Thoracic aorta (tissue), 2 donors: Measurements from ENCODE around the gene TBX4. TPM values are rescaled to one million over a fixed set of nuclear protein-coding genes. Genes with fewer than 3 reads are reported as not detected.

Experiments
- ATAC-seq: fragments of 150-250 bp; one replicate; pipeline ENCODE4 v1.8.0; 2017; ENCODE audit warnings: low read depth; ENCODE audit not compliant: insufficient number of reproducible peaks, low FRiP score
- DNase-seq: peaks from one replicate; pipeline ENCODE4 v3.0.0-alpha.2; 2020; ENCODE audit warnings: low spot score
- H3K27ac ChIP-seq, 2 donors: fragments of 200-600 bp; sonication (generic); 1 replicate in 1 of 2; 2 replicates in 1 of 2; pipeline ENCODE4 v1.5.1; 2016; ENCODE audit warnings: mild to moderate bottlenecking in 2 of 2, moderate library complexity in 2 of 2
- H3K27me3 ChIP-seq: fragments of 200-600 bp; sonication (generic); replicated peaks from 2 replicates; pipeline ENCODE4 v1.6.0; 2016; ENCODE audit warnings: mild to moderate bottlenecking; ENCODE audit not compliant: insufficient read depth
- H3K36me3 ChIP-seq: fragments of 200-600 bp; sonication (generic); one replicate; pipeline ENCODE4 v1.5.1; 2016
- H3K4me1 ChIP-seq, 2 donors: fragments of 200-600 bp; sonication (generic); 1 replicate in 1 of 2; 2 replicates in 1 of 2; pipeline versions ENCODE4 v1.5.1 to v1.6.0; 2016; ENCODE audit warnings: low read depth in 2 of 2, mild to moderate bottlenecking in 1 of 2; ENCODE audit not compliant: control insufficient read depth in 1 of 2
- H3K4me3 ChIP-seq: fragments of 200-600 bp; sonication (generic); 2 replicates; pipeline ENCODE4 v1.5.1; 2016; ENCODE audit warnings: mild to moderate bottlenecking
- H3K9me3 ChIP-seq: fragments of 200-600 bp; sonication (generic); 2 replicates; pipeline ENCODE4 v1.5.1; 2016
- total RNA-seq, 2 donors: library from RNA; depleted of rRNA; stranded (reverse); fragments of >200 nt; gene quantifications; one replicate each; pipeline versions ENCODE4 v1.1.0 to v1.2.3, GENCODE V29; 2016
- TF ChIP-seq, protein P1 (sequence below): fragments of 200-600 bp; sonication (generic); IDR thresholded peaks from one replicate; pipeline ENCODE4 v1.5.1; 2019; ENCODE audit warnings: antibody characterized with exemption

TBX4 gene
- not detected for total RNA-seq

- H3K27me3 ChIP-seq: peaks cover 38% of the 10 kb centered on the region
- no peak within 1 kb of the TSS for H3K27ac ChIP-seq
- H3K36me3 ChIP-seq: no peaks in the 10 kb centered on the region
- ATAC-seq: no peak
- H3K9me3 ChIP-seq: no peaks in the 10 kb centered on the region
- DNase-seq: no peak
- H3K4me3 ChIP-seq: peak within 1 kb of the TSS; percentile 68
- H3K4me1 ChIP-seq: peaks cover 11 to 27% of the 10 kb centered on the region in 2 donors
- TF ChIP-seq, protein P1, sequence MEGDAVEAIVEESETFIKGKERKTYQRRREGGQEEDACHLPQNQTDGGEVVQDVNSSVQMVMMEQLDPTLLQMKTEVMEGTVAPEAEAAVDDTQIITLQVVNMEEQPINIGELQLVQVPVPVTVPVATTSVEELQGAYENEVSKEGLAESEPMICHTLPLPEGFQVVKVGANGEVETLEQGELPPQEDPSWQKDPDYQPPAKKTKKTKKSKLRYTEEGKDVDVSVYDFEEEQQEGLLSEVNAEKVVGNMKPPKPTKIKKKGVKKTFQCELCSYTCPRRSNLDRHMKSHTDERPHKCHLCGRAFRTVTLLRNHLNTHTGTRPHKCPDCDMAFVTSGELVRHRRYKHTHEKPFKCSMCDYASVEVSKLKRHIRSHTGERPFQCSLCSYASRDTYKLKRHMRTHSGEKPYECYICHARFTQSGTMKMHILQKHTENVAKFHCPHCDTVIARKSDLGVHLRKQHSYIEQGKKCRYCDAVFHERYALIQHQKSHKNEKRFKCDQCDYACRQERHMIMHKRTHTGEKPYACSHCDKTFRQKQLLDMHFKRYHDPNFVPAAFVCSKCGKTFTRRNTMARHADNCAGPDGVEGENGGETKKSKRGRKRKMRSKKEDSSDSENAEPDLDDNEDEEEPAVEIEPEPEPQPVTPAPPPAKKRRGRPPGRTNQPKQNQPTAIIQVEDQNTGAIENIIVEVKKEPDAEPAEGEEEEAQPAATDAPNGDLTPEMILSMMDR: no peak
Measured at GRCh38 chr17:61452301-61453290, at the start of gene TBX4. TSS of gene TBX4 (plus strand) at chr17:61452422. CDS start at chr17:61456491, 4,069 bp downstream.

GRCh38 chr17:61402978-61403800, 49.0 kb upstream of the TBX4 start:
- H3K4me3 ChIP-seq: peak overlapping the region; percentile 87

GRCh38 chr17:61403801-61404662, 48.2 kb upstream of the TBX4 start:
- DNase-seq (no peak), ATAC-seq (no peak)
- TF ChIP-seq, protein P1: no peak
- H3K4me1 ChIP-seq: peaks cover 10 to 63% of the 10 kb centered on the region in 2 donors
- H3K9me3 ChIP-seq: no peaks in the 10 kb centered on the region
- peak overlapping the region; percentile 49 to 52 for H3K27ac ChIP-seq
- peak overlapping the region; percentile 87 for H3K4me3 ChIP-seq
- H3K36me3 ChIP-seq: peaks cover 9% of the 10 kb centered on the region
- H3K27me3 ChIP-seq: no peaks in the 10 kb centered on the region

More at GRCh38 chr17:61402978-61403800, 49.0 kb upstream of the TBX4 start:
- H3K36me3 ChIP-seq: peaks cover 9% of the 10 kb centered on the region
- H3K27ac ChIP-seq: peak overlapping the region; percentile 49 to 63
- no peak for ATAC-seq
- no peak for DNase-seq
- TF ChIP-seq, protein P1: no peak
- peaks cover 5 to 64% of the 10 kb centered on the region in 2 donors for H3K4me1 ChIP-seq
- no peaks in the 10 kb centered on the region for H3K27me3 ChIP-seq
- no peaks in the 10 kb centered on the region for H3K9me3 ChIP-seq

DNA sequence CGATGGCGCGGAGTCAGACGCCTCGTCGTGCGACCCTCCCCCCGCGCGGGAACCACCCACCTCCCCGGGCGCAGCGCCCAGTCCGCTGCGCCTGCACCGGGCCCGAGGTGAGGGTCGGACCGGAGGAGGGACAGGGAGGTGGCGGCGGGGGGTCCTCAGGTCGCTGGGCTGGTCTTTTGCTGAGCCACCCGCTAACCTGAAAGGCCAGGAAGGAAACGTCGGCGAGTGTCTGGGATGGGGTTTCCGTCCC, 47.6 kb upstream of the TBX4 start:
- H3K27me3 ChIP-seq: no peaks in the 10 kb centered on the region
- peaks cover 10 to 66% of the 10 kb centered on the region in 2 donors for H3K4me1 ChIP-seq
- H3K4me3 ChIP-seq: peak overlapping the region; percentile 87
- H3K27ac ChIP-seq: peak overlapping the region in 1 of 2 donors; percentile 52
- no peak for ATAC-seq
- TF ChIP-seq, protein P1: no peak
- H3K9me3 ChIP-seq: no peaks in the 10 kb centered on the region
- DNase-seq: no peak
- H3K36me3 ChIP-seq: peaks cover 9% of the 10 kb centered on the region
